H7 (cell line): ENCODE data around the gene CDC123. TPM values are rescaled to one million over a fixed set of nuclear protein-coding genes. Genes with fewer than 3 reads are reported as not detected.

ENCODE experiments used
- DNase-seq: peaks from one replicate; pipeline ENCODE4 v3.0.0; 2012
- H3K27me3 ChIP-seq: 2 replicates; pipeline ENCODE4 v1.6.0; 2011; ENCODE audit warnings: mild to moderate bottlenecking, low read length; ENCODE audit not compliant: control insufficient read depth, insufficient read depth
- H3K36me3 ChIP-seq: replicated peaks from 2 replicates; pipeline ENCODE4 v1.5.1; 2011; ENCODE audit warnings: low read length; ENCODE audit not compliant: control insufficient read depth, insufficient read depth
- H3K4me3 ChIP-seq: 2 replicates; pipeline ENCODE4 v1.5.1; 2011; ENCODE audit warnings: low read depth, mild to moderate bottlenecking, control low read depth, low read length, moderate library complexity; ENCODE audit not compliant: insufficient read depth
- total RNA-seq: library from RNA; depleted of rRNA; stranded (reverse); fragments of >200 nt; shearing (Covaris generic); gene quantifications from 2 replicates; pipeline ENCODE4 v1.2.3, GENCODE V29; 2014

Gene CDC123
- total RNA-seq, 1 experiment from 2014 or later: 231 TPM

GRCh38 chr10:12180221-12180974 is 15.6 kb upstream of the CDC123 start:
- DNase-seq: peak; percentile 70
- H3K27me3 ChIP-seq: no peaks in the 10 kb centered on the region
- H3K4me3 ChIP-seq: no peak overlapping the region
- H3K36me3 ChIP-seq: peaks cover 11% of the 10 kb centered on the region

DNA sequence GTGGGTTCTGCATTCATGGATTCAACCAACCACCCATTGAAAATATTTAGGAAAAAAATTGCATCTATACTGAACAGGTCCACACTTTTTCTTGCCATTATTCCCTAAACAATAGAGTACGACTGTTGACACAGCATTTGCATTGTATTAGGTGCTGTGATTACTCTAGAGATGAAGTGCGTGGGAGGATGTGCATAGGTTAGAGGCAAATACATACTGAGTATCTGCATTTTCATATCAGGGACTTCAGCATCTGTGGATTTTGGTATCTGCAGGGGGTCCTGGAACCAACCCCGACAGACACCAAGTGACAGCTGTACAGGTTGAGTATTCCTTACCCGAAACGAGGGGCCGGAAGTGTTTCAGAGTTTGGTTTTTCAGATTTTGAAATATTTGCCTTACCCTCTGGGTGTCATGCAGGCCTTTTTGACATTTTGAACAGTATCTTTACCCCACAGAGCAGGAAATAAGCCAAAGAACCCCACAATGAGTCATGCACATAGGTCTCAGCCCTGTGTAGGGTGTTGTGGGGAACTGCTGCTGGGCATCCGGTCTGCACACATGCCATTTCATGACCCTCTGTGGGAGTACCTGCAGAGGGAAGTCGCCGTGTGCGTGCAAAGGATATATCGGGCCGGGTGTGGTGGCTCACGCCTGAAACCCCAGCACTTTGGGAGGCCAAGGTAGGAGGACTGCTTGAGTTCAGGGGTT is 14.8 kb upstream of the CDC123 start:
- H3K36me3 ChIP-seq: peaks cover 16% of the 10 kb centered on the region
- no peak overlapping the region for H3K4me3 ChIP-seq
- H3K27me3 ChIP-seq: no peaks in the 10 kb centered on the region
- DNase-seq: no peak

DNA sequence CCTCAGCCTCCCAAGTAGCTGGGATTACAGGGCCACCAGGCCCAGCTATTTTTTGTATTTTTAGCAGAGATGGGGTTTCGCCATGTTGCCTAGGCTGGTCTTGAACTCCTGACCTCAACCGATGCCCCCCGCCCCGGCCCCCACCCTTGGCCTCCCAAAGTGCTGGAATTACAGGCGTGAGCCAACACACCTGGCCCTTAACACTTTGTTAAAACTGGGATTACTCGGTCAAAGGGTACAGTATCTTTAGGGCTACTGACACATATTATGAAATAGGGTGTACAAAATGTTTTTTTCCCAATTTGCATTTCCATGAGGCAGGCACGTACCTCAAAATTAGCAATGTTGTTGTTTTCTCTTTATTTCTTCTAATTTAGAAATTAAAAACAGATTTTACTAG is 11.8 kb upstream of the CDC123 start:
- Histone ChIP-seq H3K4me3 (no peak overlapping the region), H3K27me3 (no peaks in the 10 kb centered on the region), H3K36me3 (peaks cover 10% of the 10 kb centered on the region)
- no peak for DNase-seq

DNA sequence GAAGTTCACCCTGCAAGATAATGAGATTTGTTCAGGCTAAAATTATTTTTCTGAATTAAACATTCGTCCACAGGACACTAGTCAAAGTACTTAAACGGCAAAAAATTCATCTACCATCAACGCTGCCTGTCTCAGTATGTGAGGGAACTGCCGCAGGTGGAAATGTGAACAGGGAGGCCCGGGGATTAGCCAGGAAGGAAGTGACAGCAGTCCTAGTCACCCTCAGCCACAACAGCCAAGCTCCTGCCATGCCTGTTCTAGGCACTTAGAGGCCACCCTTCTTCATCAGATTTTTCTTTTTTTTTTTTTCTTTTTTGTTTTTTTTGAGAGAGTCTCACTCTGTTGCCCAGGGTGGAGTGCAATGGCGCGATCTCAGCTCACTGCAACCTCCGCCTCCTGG is 9.7 kb upstream of the CDC123 start:
- no peak for DNase-seq
- no peak overlapping the region for H3K4me3 ChIP-seq
- peaks cover 10% of the 10 kb centered on the region for H3K36me3 ChIP-seq

GRCh38 chr10:12187321-12187905 is 8.6 kb upstream of the CDC123 start:
- Histone ChIP-seq H3K27me3 (no peaks in the 10 kb centered on the region), H3K36me3 (peaks cover 10% of the 10 kb centered on the region), H3K4me3 (no peak overlapping the region)
- DNase-seq: no peak

More for the DNA sequence above, 9.7 kb upstream of the CDC123 start:
- H3K27me3 ChIP-seq: no peaks in the 10 kb centered on the region

DNA sequence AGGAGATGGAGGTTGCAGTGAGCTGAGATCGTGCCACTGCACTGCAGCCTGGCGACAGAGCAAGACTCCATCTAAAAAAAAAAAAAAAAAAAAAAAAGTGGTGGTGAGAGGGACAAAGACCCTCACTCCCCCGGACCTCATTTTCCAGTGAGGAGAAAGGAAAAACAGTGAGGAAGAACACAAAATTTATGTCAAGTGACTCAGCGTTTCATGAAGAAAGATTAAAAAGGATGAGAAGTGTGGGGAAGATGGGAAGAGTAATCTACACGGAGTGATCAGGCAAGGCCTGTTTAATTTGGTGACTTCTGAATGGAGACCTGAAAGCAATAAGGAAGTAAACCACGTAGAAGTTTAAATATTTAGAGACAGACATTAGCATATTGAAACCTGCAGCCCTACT is 7.3 kb upstream of the CDC123 start:
- DNase-seq: no peak
- Histone ChIP-seq H3K36me3 (peaks cover 12% of the 10 kb centered on the region), H3K27me3 (no peaks in the 10 kb centered on the region), H3K4me3 (no peak overlapping the region)

- no peak for DNase-seq
- peaks cover 12% of the 10 kb centered on the region for H3K36me3 ChIP-seq
- H3K27me3 ChIP-seq: no peaks in the 10 kb centered on the region
- no peak overlapping the region for H3K4me3 ChIP-seq
These were observed 6.6 kb upstream of the CDC123 start for GRCh38 chr10:12189426-12189825.

- Histone ChIP-seq H3K36me3 (peaks cover 2% of the 10 kb centered on the region; the same call in 1 of the 2 replicates), H3K4me3 (no peak overlapping the region), H3K27me3 (no peaks in the 10 kb centered on the region)
- DNase-seq: no peak
These were observed 4.3 kb upstream of the CDC123 start for GRCh38 chr10:12191715-12192114.

DNA sequence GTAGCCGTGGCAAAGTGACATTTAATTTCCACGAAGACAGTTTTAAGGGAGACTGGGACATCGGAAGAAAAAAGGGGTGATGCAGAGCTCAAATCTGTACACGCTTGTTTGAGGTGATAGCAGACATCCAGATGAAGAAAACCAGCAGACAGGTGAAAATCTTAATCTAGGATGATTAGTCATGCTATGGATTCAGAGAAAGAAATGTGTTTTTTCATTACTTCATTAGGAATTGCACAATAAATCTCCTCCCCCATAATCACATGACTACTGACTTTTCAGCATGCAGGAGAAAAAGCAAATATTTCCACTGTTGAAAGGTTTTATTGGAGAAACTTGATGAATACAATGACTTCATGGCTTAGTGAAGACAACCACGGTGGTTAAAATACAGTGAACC is 2.8 kb upstream of the CDC123 start:
- DNase-seq: no peak
- no peak overlapping the region for H3K4me3 ChIP-seq
- peaks cover 2% of the 10 kb centered on the region; the same call in 1 of the 2 replicates for H3K36me3 ChIP-seq
- no peaks in the 10 kb centered on the region for H3K27me3 ChIP-seq

GRCh38 chr10:12194752-12195271 is 1.2 kb upstream of the CDC123 start:
- peak overlapping the region; percentile 90 for H3K4me3 ChIP-seq
- H3K27me3 ChIP-seq: no peaks in the 10 kb centered on the region
- DNase-seq: peak; percentile 51
- peaks cover 4% of the 10 kb centered on the region for H3K36me3 ChIP-seq

- Histone ChIP-seq H3K4me3 (peak overlapping the region; percentile 90), H3K27me3 (no peaks in the 10 kb centered on the region)
These were observed 746 bp upstream of the CDC123 start for GRCh38 chr10:12195281-12195602.

GRCh38 chr10:12196531-12197211 is 683 bp downstream of the CDC123 start:
- peak overlapping the region; percentile 90 for H3K4me3 ChIP-seq
- DNase-seq: no peak
- peaks cover 9% of the 10 kb centered on the region for H3K36me3 ChIP-seq
- no peaks in the 10 kb centered on the region for H3K27me3 ChIP-seq

More at GRCh38 chr10:12195281-12195602, 746 bp upstream of the CDC123 start:
- peaks cover 4% of the 10 kb centered on the region for H3K36me3 ChIP-seq
- peak; percentile 57 for DNase-seq

- Histone ChIP-seq H3K27me3 (no peaks in the 10 kb centered on the region), H3K36me3 (peaks cover 9% of the 10 kb centered on the region), H3K4me3 (no peak overlapping the region)
- no peak for DNase-seq
These were observed 2.2 kb downstream of the CDC123 start for GRCh38 chr10:12198156-12198555.

GRCh38 chr10:12200850-12201249 is 4.9 kb downstream of the CDC123 start:
- Histone ChIP-seq H3K27me3 (no peaks in the 10 kb centered on the region), H3K4me3 (no peak overlapping the region), H3K36me3 (peaks cover 9% of the 10 kb centered on the region)
- DNase-seq: no peak
